ENCODE measurements around the gene TMEM174. TPM values are rescaled to one million over a fixed set of nuclear protein-coding genes. Genes with fewer than 3 reads are reported as not detected.

TMEM174 gene
- total RNA-seq, 1 donor from 2014 or later, result not detected

DNA sequence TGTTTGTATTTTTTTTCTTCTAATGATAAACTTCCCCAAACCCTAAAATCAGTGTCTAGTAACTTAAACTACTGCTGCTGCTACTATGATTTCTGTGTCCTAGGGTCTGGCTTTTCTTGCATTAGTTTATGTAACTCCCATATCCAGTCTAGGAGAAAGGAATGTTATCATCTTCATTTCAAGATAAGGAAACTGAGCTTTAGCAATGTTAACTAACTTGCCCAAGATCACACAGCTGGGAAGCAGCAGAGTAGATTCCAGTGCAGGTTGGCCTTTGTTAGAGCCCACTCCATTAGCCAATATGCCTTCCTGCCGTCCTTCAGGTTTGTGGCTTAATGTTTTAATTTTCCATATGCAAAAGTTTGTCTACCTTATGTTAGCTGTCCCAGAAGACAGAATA is 42.2 kb upstream of the TMEM174 start:
- H3K27ac Mint-ChIP-seq, result no peak overlapping the region
- peaks cover 12% of the 10 kb centered on the region for H3K27me3 Mint-ChIP-seq
- no peaks in the 10 kb centered on the region for H3K36me3 Mint-ChIP-seq (ENCODE audit: insufficient read depth)
- TF ChIP-seq, protein P1, sequence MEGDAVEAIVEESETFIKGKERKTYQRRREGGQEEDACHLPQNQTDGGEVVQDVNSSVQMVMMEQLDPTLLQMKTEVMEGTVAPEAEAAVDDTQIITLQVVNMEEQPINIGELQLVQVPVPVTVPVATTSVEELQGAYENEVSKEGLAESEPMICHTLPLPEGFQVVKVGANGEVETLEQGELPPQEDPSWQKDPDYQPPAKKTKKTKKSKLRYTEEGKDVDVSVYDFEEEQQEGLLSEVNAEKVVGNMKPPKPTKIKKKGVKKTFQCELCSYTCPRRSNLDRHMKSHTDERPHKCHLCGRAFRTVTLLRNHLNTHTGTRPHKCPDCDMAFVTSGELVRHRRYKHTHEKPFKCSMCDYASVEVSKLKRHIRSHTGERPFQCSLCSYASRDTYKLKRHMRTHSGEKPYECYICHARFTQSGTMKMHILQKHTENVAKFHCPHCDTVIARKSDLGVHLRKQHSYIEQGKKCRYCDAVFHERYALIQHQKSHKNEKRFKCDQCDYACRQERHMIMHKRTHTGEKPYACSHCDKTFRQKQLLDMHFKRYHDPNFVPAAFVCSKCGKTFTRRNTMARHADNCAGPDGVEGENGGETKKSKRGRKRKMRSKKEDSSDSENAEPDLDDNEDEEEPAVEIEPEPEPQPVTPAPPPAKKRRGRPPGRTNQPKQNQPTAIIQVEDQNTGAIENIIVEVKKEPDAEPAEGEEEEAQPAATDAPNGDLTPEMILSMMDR (IDR thresholded peaks at IDR 0.05; ENCODE audit: unreplicated experiment), result no peak
- H3K4me1 Mint-ChIP-seq (ENCODE audit: low read depth), result peaks cover 22% of the 10 kb centered on the region
- no peaks in the 10 kb centered on the region for H3K9me3 Mint-ChIP-seq (ENCODE audit: low read depth)
- no peak for DNase-seq (ENCODE audit: low spot score, unreplicated experiment)
- no peak overlapping the region for H3K4me3 Mint-ChIP-seq (ENCODE audit: low read depth)

DNA sequence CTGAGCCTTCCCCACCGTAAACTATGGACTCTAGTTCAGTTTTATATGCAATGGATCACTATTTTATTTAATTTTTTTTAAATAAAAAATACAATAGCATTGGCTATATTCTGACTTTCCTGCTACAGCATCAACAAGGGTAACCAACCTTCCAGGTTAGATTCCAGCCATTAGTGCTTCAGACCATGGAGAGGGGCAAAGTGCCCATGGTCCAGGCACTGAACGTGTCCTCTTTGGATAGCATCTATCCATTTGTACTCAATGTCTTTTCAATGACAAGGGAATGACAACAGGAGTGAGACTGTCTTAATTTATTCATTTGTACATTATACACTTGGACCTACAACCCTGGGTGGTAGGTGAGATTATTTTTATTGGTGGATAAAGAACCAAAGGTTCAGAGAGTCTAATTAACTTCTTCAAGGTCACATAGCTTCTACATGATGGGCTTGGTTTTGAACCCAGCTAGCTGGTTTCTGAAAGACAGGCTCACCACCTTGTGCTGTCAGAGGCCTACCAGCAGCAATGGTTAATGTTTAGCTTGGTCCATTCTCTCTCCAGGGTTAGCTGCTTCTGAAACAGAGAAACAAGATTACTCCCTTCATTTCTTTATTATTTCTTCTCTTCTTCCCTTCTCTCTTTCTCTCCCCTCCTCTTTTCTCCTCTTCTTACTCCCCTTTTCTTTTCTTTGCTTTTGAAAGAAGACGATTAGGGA is 41.1 kb upstream of the TMEM174 start:
- Mint-ChIP-seq H3K36me3 (ENCODE audit: insufficient read depth) (no peaks in the 10 kb centered on the region), H3K4me1 (ENCODE audit: low read depth) (peaks cover 22% of the 10 kb centered on the region), H3K27me3 (peaks cover 3% of the 10 kb centered on the region), H3K9me3 (ENCODE audit: low read depth) (no peaks in the 10 kb centered on the region), H3K4me3 (ENCODE audit: low read depth) (no peak overlapping the region), H3K27ac (peak overlapping the region; percentile 75)
- no peak for DNase-seq (ENCODE audit: low spot score, unreplicated experiment)
- TF ChIP-seq, protein P1 (IDR thresholded peaks at IDR 0.05; ENCODE audit: unreplicated experiment), result no peak

DNA sequence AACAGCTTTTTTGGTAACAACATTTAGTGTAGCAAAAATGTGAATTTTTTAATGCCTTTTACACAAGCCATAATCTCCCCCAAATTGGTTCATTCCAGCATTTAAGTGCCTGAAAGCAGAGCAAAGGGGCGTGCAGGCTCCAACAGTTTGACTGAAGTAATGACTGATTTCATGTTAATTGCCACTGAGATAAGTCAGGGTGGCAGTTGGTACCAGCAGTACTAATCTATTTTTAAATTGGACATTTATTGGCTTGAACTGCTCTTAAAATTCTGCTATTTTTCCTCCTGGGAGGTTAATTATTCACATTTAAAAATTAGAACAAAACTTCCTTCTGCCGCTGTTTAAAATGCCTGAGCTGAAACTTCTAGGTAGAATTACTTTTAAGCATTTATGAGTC is 40.2 kb upstream of the TMEM174 start:
- H3K27me3 Mint-ChIP-seq, result peaks cover 3% of the 10 kb centered on the region
- H3K4me1 Mint-ChIP-seq (ENCODE audit: low read depth), result peaks cover 22% of the 10 kb centered on the region
- TF ChIP-seq, protein P1 (IDR thresholded peaks at IDR 0.05; ENCODE audit: unreplicated experiment), result no peak
- H3K9me3 Mint-ChIP-seq (ENCODE audit: low read depth), result no peaks in the 10 kb centered on the region
- no peak overlapping the region for H3K27ac Mint-ChIP-seq
- no peak for DNase-seq (ENCODE audit: low spot score, unreplicated experiment)
- no peaks in the 10 kb centered on the region for H3K36me3 Mint-ChIP-seq (ENCODE audit: insufficient read depth)
- no peak overlapping the region for H3K4me3 Mint-ChIP-seq (ENCODE audit: low read depth)

DNA sequence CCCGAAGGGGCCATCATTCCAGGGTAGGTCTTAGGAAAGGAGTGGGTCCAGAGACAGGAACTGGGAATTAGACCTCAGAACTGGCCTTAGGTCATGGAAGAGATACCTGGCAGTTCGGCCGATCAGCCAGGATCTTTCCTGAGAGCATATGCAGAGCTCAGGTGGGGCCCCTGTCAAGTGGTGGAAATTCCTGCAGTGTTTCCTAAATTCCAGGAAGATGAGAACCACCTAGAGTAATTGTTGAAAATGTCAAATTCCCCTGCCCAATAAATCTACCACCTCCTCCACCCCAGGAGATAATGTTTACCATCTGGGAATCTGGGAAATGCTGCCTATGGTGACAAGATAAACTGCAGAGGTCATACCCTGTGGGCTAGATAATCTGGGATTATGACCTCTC is 38.0 kb upstream of the TMEM174 start:
- TF ChIP-seq, protein P1 (IDR thresholded peaks at IDR 0.05; ENCODE audit: unreplicated experiment), result no peak
- H3K27me3 Mint-ChIP-seq, result peaks cover 3% of the 10 kb centered on the region
- no peak overlapping the region for H3K4me3 Mint-ChIP-seq (ENCODE audit: low read depth)
- DNase-seq (ENCODE audit: low spot score, unreplicated experiment), result no peak
- no peaks in the 10 kb centered on the region for H3K36me3 Mint-ChIP-seq (ENCODE audit: insufficient read depth)
- H3K9me3 Mint-ChIP-seq (ENCODE audit: low read depth), result no peaks in the 10 kb centered on the region
- H3K27ac Mint-ChIP-seq, result no peak overlapping the region
- peaks cover 22% of the 10 kb centered on the region for H3K4me1 Mint-ChIP-seq (ENCODE audit: low read depth)

DNA sequence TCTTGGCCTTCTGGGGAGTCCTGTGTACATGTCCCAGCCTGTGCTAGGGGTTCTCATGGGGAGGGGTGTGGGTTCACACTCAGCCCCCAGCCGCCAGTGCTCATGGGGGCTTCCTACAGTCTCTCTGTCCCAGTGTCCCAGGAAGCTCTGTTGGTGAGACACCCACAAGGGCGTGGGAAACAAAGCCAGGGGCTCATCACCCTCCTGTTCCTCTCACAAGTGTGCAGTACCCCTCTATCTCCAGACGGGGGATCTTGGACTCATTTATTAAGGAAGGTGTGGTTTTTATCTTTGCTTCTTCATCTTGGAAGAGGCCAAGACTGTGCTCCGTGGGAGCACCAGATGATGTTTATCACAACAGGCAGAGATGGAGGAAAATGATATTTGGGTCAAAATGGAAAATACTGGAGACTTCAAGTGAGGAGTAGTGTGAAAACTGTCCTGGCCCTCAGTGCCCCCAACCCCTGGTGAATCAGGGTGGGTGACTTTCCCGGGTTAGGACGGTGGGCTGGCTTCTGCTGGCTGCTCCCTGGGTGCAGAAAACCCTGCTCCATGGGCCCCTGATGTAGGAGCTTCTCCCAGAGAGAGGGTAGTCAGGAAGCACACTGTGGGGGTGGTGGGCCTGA is 37.5 kb upstream of the TMEM174 start:
- TF ChIP-seq, protein P1 (IDR thresholded peaks at IDR 0.05; ENCODE audit: unreplicated experiment), result peak; percentile 41
- DNase-seq (ENCODE audit: low spot score, unreplicated experiment), result no peak
- peaks cover 19% of the 10 kb centered on the region for H3K4me1 Mint-ChIP-seq (ENCODE audit: low read depth)
- no peaks in the 10 kb centered on the region for H3K36me3 Mint-ChIP-seq (ENCODE audit: insufficient read depth)
- H3K27me3 Mint-ChIP-seq, result peaks cover 3% of the 10 kb centered on the region
- no peaks in the 10 kb centered on the region for H3K9me3 Mint-ChIP-seq (ENCODE audit: low read depth)
- H3K27ac Mint-ChIP-seq, result no peak overlapping the region
- no peak overlapping the region for H3K4me3 Mint-ChIP-seq (ENCODE audit: low read depth)

All from progenitor cell of endocrine pancreas (in vitro differentiated cells).